Astrocyte of the hippocampus (primary cell): Measurements from ENCODE around the gene ATXN7L2.
"Not testable (repeated sequence)": the region's sequence is repeated elsewhere in the genome, so short reads cannot be mapped to it uniquely, and the experiment has no call there.

ENCODE experiments used
- DNase-seq: peaks from one replicate; pipeline ENCODE4 v3.0.0; 2011; ENCODE audit warnings: low read depth, low spot score

The ATXN7L2 gene

DNA sequence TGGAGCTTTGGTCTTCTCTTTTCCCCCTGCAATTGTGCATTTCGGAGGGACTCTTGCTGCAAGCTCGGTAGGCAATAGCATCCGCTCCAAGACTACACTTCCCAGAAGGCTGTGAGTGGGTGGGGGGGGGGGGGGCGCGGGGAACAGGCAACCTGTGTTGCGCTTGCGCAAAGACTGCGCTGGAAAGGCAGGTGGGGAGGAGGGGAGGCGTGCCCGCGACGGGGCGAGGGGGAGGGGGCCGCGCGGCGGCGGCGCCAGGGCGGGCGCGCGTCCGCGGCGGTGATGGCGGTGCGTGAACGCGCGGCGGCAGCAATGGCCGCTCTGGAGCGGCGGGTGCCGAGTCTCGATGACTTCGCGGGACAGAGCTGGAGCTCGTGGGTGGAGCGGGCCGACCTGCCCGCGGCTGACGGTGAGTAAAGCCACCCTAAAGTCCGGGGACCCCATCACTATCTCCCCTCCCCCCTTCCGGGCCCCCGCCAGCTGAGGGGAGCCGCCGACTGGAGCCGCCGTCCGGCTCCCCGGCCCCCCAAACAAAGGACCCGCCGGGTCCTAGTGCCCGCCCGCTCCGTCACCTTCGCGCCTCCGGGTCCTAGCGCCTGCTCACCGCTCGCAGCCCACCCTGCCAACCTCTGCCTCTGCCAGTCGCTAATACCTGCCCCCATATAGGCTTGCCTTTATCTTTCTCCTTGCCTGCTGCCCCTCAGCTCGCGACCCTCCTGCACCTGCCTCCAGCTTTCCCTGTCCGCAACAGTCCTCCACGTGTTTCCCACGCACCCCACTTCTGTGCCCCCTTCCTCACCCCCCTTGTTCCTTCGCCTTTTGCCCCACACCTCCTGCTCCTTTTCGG, at the start of gene ATXN7L2:
ATXN7L2 (plus strand) TSS at position 234 of the 847 bp plus-strand sequence; CDS start at position 283, 49 bp downstream.
- DNase-seq: peak; percentile 98

- DNase-seq: no peak
Measured at GRCh38 chr1:109434484-109434883, 49.2 kb upstream of the ATXN7L2 start.

DNA sequence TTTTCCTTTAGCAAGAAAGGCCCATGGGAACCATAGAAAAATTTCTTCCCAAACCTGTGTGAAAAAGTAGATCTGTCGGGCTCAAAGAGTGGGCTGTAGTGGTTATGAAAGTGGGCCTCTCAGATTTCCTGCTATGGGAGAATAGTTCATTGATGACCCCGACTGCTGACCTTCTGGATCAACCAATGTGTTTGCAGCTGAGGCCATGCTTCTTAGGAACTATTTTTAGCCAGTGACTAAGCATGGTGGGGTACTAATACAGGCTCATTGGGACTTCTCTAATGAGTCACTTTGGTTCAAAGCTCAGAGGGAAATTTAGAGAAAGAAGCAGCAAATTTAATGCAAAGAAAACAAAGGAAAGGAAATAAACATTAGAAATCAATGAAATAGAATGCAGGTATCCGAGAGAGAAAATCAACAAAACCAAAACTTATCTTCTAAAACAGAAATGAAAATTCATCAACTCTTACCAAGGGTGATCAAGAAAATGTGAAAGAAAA, 44.9 kb upstream of the ATXN7L2 start:
- DNase-seq: peak; percentile 70

DNA sequence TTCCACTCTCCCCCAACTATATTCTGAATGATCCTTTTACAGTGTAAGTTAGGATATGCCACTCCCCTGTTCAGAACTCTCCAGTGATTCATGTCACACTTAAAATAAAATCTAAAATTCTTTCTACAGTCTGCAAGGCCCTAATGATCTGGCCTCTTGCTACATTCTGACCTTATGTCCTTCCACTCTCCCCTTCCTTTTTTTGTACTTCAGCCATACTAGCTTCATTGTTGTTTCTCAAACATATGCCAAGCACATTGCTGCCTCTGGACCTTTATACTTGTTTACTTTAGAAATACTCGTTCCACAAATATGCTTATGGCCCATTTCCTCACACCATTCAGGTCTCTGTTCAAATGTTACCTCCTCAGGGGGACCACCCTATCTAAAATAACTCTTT, 42.6 kb upstream of the ATXN7L2 start:
- no peak for DNase-seq

- DNase-seq: no peak
Measured at GRCh38 chr1:109443476-109443875, 40.2 kb upstream of the ATXN7L2 start.

GRCh38 chr1:109444346-109444745, 39.4 kb upstream of the ATXN7L2 start:
- DNase-seq: no peak

- DNase-seq: not testable (repeated sequence)
Measured at GRCh38 chr1:109445949-109446695, 37.6 kb upstream of the ATXN7L2 start.

DNA sequence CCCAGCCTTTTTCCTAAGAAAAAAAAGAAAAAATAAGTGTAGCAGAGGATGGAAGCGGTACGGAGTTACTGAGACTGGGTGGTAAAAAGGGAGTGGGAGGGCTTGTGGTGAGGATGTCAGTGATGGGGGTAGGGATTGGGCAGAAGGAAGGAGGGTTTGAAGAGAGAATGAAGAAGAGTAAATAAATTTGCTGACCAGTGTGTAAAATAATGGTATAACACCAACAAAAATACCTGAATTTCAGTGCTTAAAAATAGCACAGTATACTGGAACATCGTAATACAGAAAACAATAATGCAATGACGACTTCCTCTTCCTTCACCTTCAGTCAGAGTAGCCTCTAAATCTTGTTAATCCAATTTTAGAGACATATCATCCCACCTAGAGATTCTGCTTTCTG, 36.2 kb upstream of the ATXN7L2 start:
- DNase-seq: no peak

GRCh38 chr1:109454497-109455133, 29.1 kb upstream of the ATXN7L2 start:
- no peak for DNase-seq

- DNase-seq: no peak
Measured at GRCh38 chr1:109457819-109458218, 25.9 kb upstream of the ATXN7L2 start.

GRCh38 chr1:109466125-109466451, 17.6 kb upstream of the ATXN7L2 start:
- no peak for DNase-seq

- DNase-seq: peak; percentile 48
Measured at GRCh38 chr1:109466452-109467300, 17.0 kb upstream of the ATXN7L2 start, which contains the start of gene SYPL2. TSS of gene SYPL2 (plus strand) at chr1:109466546. CDS start at chr1:109466844, 298 bp downstream.

DNA sequence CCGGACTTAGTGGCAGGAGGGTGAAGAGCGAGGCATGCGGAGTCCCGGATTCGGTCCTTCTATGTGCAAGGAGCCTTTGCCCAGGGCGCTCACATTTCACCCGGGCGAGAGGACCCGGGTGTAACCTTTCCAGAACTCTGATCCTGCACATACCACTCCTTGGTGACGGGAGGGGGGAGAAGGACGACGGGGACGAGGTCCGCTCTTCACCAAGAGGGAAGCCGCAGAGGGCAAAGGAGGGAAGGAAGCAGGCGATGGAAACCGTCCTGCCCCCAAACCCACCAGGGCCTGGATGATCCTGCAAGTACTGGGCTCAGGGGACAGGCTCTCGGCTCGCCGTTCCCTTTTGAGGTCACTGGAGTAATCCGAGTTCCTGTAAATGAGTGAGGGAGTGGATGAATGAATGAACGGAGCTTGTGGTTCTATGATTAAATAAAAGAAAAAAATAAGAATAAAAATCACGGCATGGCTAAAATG, 16.4 kb upstream of the ATXN7L2 start:
- DNase-seq: no peak

DNA sequence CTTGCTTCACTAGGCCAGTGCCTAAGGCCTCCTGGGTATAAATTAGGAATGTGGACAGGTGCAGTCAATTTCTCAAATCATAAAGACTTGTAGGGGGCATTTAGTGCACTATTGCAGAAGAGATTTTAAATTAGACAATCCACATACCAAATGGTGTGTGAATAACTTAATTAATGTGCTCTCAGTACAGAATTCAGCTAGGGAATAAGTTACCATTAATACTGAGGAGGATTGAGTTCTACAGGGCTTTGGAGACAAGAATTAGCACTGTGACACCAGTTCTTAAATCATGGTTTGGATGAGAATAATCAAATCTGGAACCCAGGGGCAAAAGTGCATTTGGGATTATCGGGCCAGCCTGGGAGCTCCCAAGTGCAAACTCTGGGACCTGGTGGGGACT, 15.6 kb upstream of the ATXN7L2 start:
- DNase-seq: no peak

- no peak for DNase-seq
Measured at GRCh38 chr1:109468903-109469302, 14.8 kb upstream of the ATXN7L2 start.

- DNase-seq: no peak
Measured at GRCh38 chr1:109470245-109470644, 13.5 kb upstream of the ATXN7L2 start.

DNA sequence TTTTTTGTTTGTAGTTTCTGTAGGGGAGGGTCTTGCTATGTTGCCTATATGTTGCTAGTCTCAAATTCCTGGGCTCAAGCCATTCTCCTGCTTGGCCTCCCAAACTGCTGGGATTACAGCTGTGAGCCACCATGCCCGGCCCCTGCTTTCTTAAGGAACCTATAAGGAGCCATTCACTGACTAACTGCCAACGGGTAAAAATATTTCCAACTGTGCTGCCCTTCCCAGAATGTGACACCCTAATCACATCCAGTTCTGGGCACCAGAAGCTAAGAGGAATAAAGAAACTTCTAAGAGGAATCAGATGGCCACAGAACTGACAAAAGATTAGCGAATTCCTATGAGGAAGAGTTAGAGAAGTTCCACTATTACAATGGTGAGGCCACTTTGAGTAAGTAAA, 10.9 kb upstream of the ATXN7L2 start:
- DNase-seq: no peak

- DNase-seq: not testable (repeated sequence)
Measured at GRCh38 chr1:109473284-109474057, 10.2 kb upstream of the ATXN7L2 start.

DNA sequence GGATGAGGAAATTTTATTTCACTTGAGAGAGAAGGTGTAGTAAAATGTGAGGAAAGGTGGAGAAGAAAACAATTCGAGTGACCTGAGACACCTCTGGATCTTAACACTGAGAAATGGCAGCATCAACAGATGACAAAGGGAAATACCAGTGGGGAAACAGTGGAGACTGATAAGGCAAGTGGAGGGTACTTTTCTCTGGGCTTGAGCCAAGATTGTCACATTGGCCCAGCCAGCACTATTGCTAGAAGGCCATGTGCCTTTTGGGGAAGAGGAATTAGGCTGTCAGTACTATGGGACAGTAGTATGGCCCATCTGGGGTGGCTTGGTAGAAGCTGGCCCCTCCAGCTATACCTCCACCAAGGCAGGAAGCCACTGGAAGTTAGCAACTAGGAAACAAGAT, 9.0 kb upstream of the ATXN7L2 start:
- no peak for DNase-seq

- no peak for DNase-seq
Measured at GRCh38 chr1:109475261-109475660, 8.4 kb upstream of the ATXN7L2 start.
